Measurements from ENCODE around the gene SOCS3.

SOCS3 gene

DNA sequence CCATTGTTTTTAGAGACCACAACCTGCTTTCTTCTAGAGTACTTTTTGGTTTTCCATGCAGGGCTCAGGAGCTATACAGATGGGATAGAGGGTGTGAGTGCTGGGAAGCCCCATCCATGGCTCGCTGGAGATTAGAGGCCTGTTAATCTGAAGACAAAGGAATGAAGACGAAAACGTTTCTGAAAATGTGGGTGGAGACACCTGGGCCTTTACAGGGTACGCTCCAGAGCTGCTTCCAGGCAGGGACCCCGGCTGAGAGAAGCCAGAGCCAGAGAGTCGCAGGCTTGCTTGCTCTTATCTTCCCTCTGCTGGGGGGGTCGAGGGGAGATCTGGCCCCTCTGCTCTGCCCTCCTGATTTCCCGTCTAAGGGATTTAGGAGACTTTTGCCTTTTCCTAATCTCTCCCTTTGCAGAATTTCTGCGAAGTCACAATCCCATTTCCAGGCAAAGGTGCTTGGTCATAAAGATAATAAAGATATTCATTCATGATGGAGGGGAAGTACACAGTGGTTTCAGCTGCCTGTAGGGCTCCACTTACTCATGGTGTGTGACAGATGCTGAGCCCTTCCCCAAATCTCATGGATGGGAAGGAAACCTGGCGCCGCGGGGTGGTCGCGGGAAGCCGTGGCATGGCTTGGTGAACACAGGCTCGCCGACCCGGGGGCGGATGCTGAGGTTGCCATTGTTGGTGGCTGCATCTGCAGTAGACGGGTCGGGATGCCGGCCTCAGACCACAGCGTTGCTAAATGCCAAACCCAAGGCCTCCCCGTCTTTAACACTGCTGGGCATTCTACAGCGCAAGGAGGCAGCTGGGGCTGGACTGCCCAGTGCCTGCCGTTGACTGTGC lies 4.8 kb upstream of the SOCS3 start:
- Histone ChIP-seq H3K4me1 (ENCODE audit: insufficient read depth, low read length) (peaks cover 53% of the 10 kb centered on the region), H3K36me3 (ENCODE audit: insufficient read depth, low read depth, low read length) (no peaks in the 10 kb centered on the region), H3K9ac (ENCODE audit: low read depth, low read length) (peak overlapping the region; percentile 69; the same call in 1 of the 2 replicates), H3K27me3 (ENCODE audit: insufficient read depth, low read length) (no peaks in the 10 kb centered on the region; the same call in 1 of the 2 replicates), H3K9me3 (ENCODE audit: insufficient read depth, low read depth, low read length) (no peaks in the 10 kb centered on the region), H3K4me3 (ENCODE audit: low read length) (peak overlapping the region; percentile 39), H3K27ac (ENCODE audit: low read length) (no peak overlapping the region)

DNA sequence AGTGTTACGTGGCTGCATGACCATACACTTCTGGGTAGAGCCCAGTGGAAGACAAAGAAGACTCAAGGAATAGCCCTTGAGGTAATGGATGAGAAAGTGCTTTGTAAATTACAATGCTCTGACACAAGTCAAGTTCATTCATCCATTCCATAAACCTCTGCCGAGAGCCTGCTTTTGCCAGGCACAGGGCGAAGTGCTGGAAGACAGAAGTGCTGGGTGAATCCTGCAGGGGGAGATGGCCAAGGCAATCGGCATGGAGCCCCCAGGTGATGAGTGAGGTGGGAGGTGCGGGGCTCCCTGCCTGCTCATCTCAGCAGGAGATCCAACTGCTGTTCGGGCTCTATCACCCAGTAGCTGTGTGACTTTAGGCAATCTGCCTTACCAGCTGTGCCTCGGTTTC lies 2.8 kb upstream of the SOCS3 start:
- H3K9ac ChIP-seq (ENCODE audit: low read depth, low read length) = no peak overlapping the region; the same call in 1 of the 2 replicates
- H3K4me1 ChIP-seq (ENCODE audit: insufficient read depth, low read length) = peaks cover 49% of the 10 kb centered on the region

DNA sequence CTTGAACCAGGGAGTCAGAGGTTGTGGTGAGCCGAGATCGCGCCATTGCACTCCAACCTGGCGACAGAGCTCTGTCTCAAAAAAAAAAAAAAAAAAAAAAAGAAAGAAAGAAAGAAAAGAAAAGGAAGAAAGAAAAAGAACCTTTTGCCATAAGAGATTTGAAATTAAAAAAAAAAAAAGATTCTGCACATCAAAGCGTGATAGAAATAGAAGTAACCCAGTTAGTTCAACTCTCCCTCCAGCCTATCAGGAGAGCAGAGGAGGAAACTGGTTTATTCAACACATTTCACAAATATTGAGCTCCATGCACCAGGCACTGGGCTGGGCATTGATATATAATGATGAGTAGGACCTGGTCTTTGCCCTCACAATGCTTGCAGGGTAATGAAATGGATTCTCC lies 2.4 kb upstream of the SOCS3 start:
- no peak overlapping the region for H3K27ac ChIP-seq (ENCODE audit: low read length)
- peaks cover 15% of the 10 kb centered on the region for H3K36me3 ChIP-seq (ENCODE audit: insufficient read depth, low read depth, low read length)
- H3K4me1 ChIP-seq (ENCODE audit: insufficient read depth, low read length) = peaks cover 52% of the 10 kb centered on the region
- H3K4me3 ChIP-seq (ENCODE audit: low read length) = no peak overlapping the region
- H3K9me3 ChIP-seq (ENCODE audit: insufficient read depth, low read depth, low read length) = no peaks in the 10 kb centered on the region
- H3K9ac ChIP-seq (ENCODE audit: low read depth, low read length) = no peak overlapping the region; the same call in 1 of the 2 replicates
- peaks cover 24% of the 10 kb centered on the region for H3K27me3 ChIP-seq (ENCODE audit: insufficient read depth, low read length)

More for the DNA sequence above, 2.8 kb upstream of the SOCS3 start:
- Histone ChIP-seq H3K27ac (ENCODE audit: low read length) (no peak overlapping the region), H3K4me3 (ENCODE audit: low read length) (no peak overlapping the region), H3K9me3 (ENCODE audit: insufficient read depth, low read depth, low read length) (no peaks in the 10 kb centered on the region), H3K27me3 (ENCODE audit: insufficient read depth, low read length) (peaks cover 20% of the 10 kb centered on the region), H3K36me3 (ENCODE audit: insufficient read depth, low read depth, low read length) (peaks cover 10% of the 10 kb centered on the region)

DNA sequence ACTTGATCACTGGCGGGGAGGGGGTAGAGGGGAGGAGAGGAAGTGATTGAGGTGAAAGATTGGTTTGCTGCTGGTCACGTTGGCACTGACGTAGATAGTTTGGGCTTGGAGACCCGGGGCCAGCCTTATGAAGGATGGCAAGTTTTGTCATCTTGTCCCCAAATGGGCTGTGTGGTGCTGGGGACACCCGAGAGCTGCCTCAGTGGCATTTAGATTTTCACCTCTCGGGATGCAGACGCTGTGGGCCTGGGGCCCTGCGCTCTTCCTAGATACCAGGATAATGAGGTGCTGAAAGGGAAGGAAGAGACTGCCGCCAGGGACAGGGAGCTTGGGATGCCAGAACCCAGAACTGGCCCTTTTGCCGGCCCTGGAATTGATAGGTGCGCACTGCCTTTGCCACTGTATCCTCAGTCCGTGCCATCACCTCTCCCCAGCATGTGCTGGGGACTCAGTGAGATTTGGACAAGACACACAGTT lies 1.4 kb upstream of the SOCS3 start:
- peak overlapping the region; percentile 83; the same call in 1 of the 2 replicates for H3K9ac ChIP-seq (ENCODE audit: low read depth, low read length)
- no peaks in the 10 kb centered on the region for H3K9me3 ChIP-seq (ENCODE audit: insufficient read depth, low read depth, low read length)
- peaks cover 47% of the 10 kb centered on the region for H3K4me1 ChIP-seq (ENCODE audit: insufficient read depth, low read length)
- peaks cover 29% of the 10 kb centered on the region for H3K27me3 ChIP-seq (ENCODE audit: insufficient read depth, low read length)
- H3K36me3 ChIP-seq (ENCODE audit: insufficient read depth, low read depth, low read length) = peaks cover 20% of the 10 kb centered on the region
- H3K27ac ChIP-seq (ENCODE audit: low read length) = no peak overlapping the region
- peak overlapping the region; percentile 86; the same call in 1 of the 2 replicates for H3K4me3 ChIP-seq (ENCODE audit: low read length)

DNA sequence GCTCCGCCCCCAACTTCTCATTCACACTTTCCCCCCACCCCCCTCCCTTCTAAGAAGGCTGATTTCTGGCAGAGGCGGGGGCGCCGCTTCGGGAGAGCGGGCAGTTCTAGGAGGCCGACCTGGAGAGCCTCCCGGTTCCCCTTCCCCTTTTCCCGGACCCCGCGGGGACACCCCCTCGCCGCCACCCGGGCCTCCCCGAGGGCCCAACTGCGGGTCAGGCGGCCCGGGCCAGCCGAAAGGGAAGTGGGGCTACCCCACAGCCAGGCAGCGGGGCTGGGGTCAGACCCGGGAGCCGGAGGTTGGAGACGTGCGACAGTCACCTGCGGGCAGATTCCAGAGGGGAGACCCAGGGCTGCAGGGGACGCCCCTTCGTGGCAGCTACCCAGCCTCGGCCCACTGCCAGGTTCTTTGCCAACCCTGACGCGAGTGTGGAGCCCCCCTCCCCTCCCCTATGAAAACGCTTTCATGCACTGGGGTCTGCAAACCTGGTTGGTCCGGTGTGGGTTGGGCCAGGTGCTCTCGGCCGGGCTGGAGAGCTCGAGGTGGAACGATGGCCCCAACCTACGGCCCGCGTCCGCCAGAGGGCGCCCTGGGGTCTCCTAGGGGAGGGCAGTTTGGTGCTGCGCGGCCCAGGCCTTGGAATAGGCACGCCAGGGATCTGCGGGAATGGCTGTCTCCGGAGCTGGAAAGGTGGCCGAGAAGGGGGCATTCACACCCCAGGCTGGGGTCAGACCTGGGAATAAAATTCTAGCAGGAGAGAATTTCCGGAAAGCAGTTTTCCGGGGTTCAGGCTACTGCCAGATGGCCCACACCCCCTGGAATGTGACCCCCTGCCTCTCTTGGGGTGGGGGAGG lies 721 bp upstream of the SOCS3 start:
- Histone ChIP-seq H3K27ac (ENCODE audit: low read length) (peak overlapping the region; percentile 80), H3K27me3 (ENCODE audit: insufficient read depth, low read length) (peaks cover 34% of the 10 kb centered on the region), H3K9me3 (ENCODE audit: insufficient read depth, low read depth, low read length) (no peaks in the 10 kb centered on the region), H3K4me1 (ENCODE audit: insufficient read depth, low read length) (peaks cover 45% of the 10 kb centered on the region), H3K36me3 (ENCODE audit: insufficient read depth, low read depth, low read length) (peaks cover 20% of the 10 kb centered on the region), H3K9ac (ENCODE audit: low read depth, low read length) (peak overlapping the region; percentile 83; the same call in 1 of the 2 replicates), H3K4me3 (ENCODE audit: low read length) (peak overlapping the region; percentile 86)

DNA sequence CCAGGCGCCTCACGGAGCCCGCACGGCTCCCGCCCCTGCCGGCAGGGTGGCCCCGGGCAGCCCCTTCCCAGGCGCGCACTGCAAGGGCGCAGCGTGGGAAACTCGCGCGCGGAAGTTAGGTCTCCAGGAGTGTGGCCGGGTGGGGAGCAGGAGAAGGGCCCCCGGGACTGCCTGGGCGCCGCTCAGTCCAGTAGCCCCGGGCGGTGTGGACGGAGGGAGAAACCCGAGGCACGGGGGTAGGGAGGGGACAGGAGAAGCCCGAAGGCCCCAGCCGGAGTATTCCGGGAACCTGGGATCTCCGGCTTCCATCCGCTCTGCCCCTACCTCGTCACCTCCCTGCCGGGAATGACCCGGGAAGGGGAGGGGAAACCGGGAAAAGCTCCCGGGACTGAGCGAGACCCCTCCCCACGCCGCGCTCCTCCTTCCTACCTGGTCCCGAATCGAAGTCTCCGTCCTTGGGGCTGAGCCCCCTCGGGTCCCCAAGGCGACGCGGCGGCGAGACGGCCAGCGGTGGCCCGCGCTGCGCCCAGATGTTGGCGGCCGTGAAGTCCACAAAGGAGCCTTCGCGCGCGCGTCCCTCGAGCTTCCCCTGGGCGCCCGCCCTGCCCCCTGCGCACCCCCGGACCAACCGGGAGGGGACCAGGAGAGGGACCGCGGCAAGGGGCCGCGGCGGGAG lies 418 bp downstream of the SOCS3 start:
- Histone ChIP-seq H3K27ac (ENCODE audit: low read length) (no peak overlapping the region), H3K27me3 (ENCODE audit: insufficient read depth, low read length) (peaks cover 46% of the 10 kb centered on the region)

DNA sequence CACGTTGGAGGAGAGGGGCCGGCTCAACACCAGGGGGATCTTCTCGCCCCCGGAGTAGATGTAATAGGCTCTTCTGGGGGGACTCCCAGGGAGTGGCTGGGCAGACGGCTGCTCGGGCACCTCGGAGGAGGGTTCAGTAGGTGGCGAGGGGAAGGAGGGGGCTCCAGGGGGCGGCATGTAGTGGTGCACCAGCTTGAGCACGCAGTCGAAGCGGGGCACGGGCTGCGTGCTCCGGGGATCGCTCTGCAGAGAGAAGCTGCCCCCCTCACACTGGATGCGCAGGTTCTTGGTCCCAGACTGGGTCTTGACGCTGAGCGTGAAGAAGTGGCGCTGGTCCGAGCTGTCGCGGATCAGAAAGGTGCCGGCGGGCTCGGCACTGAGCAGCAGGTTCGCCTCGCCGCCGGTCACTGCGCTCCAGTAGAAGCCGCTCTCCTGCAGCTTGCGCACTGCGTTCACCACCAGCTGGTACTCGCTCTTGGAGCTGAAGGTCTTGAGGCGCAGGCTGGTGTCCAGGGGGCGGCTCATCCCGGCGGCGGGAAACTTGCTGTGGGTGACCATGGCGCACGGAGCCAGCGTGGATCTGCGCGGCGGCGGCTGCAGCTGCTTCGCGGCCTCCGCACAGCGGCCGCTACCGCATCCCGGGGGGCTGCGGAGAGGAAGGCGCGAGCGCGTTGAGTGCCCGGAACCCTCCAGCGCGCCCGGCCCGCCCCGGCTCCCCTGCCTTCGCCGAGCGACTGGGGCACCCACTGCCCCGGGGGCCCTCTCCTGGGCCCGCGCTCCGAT lies 1.1 kb downstream of the SOCS3 start:
- peaks cover 53% of the 10 kb centered on the region for H3K27me3 ChIP-seq (ENCODE audit: insufficient read depth, low read length)
- no peak overlapping the region for H3K27ac ChIP-seq (ENCODE audit: low read length)
- H3K36me3 ChIP-seq (ENCODE audit: insufficient read depth, low read depth, low read length) = peaks cover 20% of the 10 kb centered on the region
- no peaks in the 10 kb centered on the region for H3K9me3 ChIP-seq (ENCODE audit: insufficient read depth, low read depth, low read length)
- peak overlapping the region; percentile 85; the same call in 1 of the 2 replicates for H3K9ac ChIP-seq (ENCODE audit: low read depth, low read length)
- peaks cover 36% of the 10 kb centered on the region for H3K4me1 ChIP-seq (ENCODE audit: insufficient read depth, low read length)
- peak overlapping the region; percentile 86 for H3K4me3 ChIP-seq (ENCODE audit: low read length)

More for the DNA sequence above, 418 bp downstream of the SOCS3 start:
- Histone ChIP-seq H3K4me3 (ENCODE audit: low read length) (peak overlapping the region; percentile 86), H3K4me1 (ENCODE audit: insufficient read depth, low read length) (peaks cover 39% of the 10 kb centered on the region), H3K9me3 (ENCODE audit: insufficient read depth, low read depth, low read length) (no peaks in the 10 kb centered on the region), H3K36me3 (ENCODE audit: insufficient read depth, low read depth, low read length) (peaks cover 20% of the 10 kb centered on the region), H3K9ac (ENCODE audit: low read depth, low read length) (peak overlapping the region; percentile 85; the same call in 1 of the 2 replicates)

DNA sequence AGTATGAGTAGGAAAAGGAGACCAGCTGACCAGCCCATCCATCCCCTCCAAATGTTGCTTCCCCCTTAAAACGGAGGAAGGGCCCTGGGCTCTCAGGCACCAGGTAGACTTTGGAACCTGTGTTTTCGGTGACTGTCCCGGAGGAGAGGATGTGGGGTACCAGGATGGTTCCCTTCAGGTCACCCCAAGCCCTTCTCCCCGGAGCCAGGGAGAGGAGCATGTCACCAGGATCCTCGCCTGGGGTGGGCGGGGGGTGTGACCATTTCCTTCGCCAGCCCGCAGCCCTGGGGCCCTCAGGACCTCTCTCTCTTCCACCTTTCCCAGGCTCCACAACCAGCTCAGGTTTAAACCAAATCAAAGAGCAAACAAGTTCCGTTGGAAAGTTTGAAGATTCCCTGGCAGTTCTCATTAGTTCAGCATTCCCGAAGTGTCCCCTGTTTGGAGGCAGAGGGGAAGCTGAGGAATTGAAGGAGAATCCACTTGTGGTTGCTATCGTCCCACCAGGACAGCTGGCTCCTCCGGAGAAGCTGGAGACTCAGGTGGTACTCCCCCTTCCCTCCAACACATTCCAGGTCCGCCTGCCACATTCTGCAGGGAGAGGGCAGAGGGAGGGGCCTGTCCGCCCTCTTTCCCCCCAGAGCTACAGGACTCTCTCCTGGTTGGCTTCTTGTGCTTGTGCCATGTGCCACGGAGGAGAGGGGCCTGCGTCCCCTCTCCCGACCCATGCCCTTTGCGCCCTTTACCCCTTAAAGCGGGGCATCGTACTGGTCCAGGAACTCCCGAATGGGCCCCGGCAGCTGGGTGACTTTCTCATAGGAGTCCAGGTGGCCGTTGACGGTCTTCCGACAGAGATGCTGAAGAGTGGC lies 2.0 kb downstream of the SOCS3 start:
- peak overlapping the region; percentile 86 for H3K4me3 ChIP-seq (ENCODE audit: low read length)
- H3K4me1 ChIP-seq (ENCODE audit: insufficient read depth, low read length) = peaks cover 37% of the 10 kb centered on the region
- H3K36me3 ChIP-seq (ENCODE audit: insufficient read depth, low read depth, low read length) = peaks cover 20% of the 10 kb centered on the region
- H3K27me3 ChIP-seq (ENCODE audit: insufficient read depth, low read length) = peaks cover 54% of the 10 kb centered on the region
- H3K9ac ChIP-seq (ENCODE audit: low read depth, low read length) = no peak overlapping the region; the same call in 1 of the 2 replicates
- no peak overlapping the region for H3K27ac ChIP-seq (ENCODE audit: low read length)
- H3K9me3 ChIP-seq (ENCODE audit: insufficient read depth, low read depth, low read length) = no peaks in the 10 kb centered on the region

DNA sequence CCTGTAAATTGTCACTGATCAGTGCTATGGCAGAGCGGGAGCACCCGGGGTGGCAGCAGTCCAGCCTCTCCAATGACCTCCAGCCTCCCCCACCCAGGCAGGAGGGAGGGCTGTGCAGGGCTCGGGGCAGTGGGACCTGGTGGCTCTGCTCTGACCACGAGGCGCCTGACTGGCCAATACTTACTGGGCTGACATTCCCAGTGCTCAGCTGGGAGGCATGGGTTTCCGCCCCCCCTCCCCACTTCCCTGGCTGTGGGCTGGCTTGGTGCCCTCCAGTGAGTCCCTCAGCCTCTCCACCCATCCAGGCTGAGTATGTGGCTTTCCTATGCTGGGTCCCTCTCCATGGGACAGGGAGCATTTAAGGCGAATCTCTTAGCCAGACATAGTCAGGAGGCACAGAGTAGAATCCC lies 2.7 kb downstream of the SOCS3 start:
- H3K9ac ChIP-seq (ENCODE audit: low read depth, low read length) = no peak overlapping the region
- peaks cover 20% of the 10 kb centered on the region for H3K36me3 ChIP-seq (ENCODE audit: insufficient read depth, low read depth, low read length)
- peaks cover 58% of the 10 kb centered on the region for H3K27me3 ChIP-seq (ENCODE audit: insufficient read depth, low read length)
- peak overlapping the region; percentile 86 for H3K4me3 ChIP-seq (ENCODE audit: low read length)
- no peaks in the 10 kb centered on the region for H3K9me3 ChIP-seq (ENCODE audit: insufficient read depth, low read depth, low read length)
- peaks cover 36% of the 10 kb centered on the region for H3K4me1 ChIP-seq (ENCODE audit: insufficient read depth, low read length)
- H3K27ac ChIP-seq (ENCODE audit: low read length) = no peak overlapping the region

DNA sequence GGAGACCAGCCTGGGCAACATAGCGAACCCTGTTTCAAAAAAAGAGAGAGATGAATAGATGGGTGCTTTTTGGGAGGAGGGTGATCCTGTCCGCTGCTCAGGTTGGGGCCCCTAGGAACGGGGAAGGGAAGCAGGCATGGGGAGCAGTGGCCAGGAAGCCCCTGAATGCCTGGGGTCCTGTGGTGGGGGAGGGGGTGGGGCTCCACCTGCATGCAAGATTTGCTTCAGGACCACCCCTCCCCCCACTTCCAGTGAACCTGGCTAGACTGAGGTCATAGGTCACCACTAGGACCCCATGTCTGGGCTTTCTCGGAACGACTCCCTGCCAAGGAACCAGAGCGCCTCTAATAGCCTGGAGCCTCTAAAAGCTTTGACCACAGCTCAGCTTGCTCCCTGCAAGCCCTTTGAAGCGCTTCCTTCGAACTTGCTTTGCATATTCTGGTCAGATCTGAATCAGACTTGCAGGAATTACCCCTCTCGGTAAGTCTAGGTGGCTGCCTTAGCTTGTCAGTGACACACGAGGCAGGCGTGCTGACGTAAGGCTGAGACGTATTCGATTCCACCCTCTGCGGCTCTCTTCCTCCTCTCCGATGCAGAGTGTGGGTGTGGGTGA lies 3.7 kb downstream of the SOCS3 start:
- peaks cover 41% of the 10 kb centered on the region for H3K4me1 ChIP-seq (ENCODE audit: insufficient read depth, low read length)
- no peaks in the 10 kb centered on the region for H3K9me3 ChIP-seq (ENCODE audit: insufficient read depth, low read depth, low read length)
- H3K36me3 ChIP-seq (ENCODE audit: insufficient read depth, low read depth, low read length) = peaks cover 20% of the 10 kb centered on the region
- H3K9ac ChIP-seq (ENCODE audit: low read depth, low read length) = no peak overlapping the region
- H3K27ac ChIP-seq (ENCODE audit: low read length) = no peak overlapping the region
- H3K27me3 ChIP-seq (ENCODE audit: insufficient read depth, low read length) = peaks cover 59% of the 10 kb centered on the region
- no peak overlapping the region for H3K4me3 ChIP-seq (ENCODE audit: low read length)

All from iPS-20b (cell line).